Measurements from ENCODE around the gene IFI44L. TPM values are rescaled to one million over a fixed set of nuclear protein-coding genes. Genes with fewer than 3 reads are reported as not detected.

IFI44L gene
- total RNA-seq, 2 donors from 2014 or later, result 8.4 to 120 TPM

DNA sequence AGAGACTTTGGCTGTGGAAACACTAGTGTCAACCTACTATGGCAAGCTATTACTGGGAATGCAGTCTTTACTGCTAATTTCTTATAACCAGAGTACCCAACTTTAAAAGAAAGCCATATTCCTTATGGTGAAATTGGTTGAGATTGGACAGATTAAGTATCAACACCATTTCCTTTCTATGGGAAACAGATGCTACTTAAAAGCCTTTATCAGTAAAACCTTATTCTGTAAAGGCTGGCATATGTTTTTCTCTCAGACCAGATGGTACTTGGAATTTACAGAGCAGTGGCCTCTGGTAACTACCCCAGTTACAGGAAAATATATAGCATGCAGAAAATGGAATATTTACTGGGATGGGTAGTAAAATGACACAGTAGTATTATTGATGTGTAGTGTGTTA, 48.2 kb downstream of the IFI44L start:
- Mint-ChIP-seq H3K9me3 (no peaks in the 10 kb centered on the region), H3K27ac (no peak overlapping the region)

DNA sequence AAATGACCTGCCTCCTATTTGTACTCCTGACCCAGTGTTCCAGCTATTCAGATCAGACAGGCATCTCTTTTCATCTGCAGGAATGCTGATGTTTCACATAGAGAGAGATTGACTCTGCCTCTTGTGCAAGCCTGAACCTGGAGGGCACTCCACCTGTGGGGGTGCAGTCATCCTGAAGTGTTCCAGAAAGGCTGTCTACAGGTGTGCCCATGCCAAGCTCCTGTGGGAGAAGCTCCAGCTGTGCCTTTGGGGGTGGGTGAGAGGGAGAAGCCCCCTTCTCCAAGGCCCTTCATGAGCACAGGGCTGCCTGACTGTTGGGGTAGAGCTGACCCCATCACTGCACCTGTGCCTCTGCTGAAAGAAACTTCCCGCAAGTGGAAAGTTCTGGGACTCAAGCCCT, 52.2 kb downstream of the IFI44L start:
- Mint-ChIP-seq H3K9me3 (no peaks in the 10 kb centered on the region), H3K27ac (no peak overlapping the region), H3K36me3 (no peaks in the 10 kb centered on the region)
- no peak for DNase-seq (ENCODE audit: low spot score in 2 of 2)
- no peak for ATAC-seq

More for the DNA sequence above, 48.2 kb downstream of the IFI44L start:
- peaks cover 0 to 2% of the 10 kb centered on the region in 2 donors for H3K36me3 Mint-ChIP-seq
- DNase-seq (ENCODE audit: low spot score in 2 of 2), result no peak
- no peak for ATAC-seq

DNA sequence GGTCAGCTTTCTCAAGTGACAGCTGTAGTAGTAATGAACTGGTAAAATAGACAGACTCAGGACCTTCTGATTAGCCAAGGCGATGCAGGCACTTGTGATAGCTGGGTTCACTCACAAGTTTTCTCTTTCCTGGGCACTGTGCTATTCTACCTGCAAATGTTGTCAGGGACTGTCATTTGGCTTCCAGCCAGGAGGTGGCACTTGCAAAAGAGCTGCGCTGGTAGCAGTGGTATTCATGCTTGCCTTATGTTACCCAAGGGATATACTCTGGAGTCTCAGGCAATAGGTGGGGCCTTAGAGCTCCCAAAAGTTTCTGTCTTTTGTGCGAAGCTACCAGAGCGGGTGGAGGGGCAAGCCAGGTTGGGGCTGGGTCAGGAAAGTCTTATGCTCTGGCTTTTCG, 52.9 kb downstream of the IFI44L start:
- no peak overlapping the region for H3K27ac Mint-ChIP-seq
- H3K36me3 Mint-ChIP-seq, result no peaks in the 10 kb centered on the region
- ATAC-seq (peak in 1 of 2 donors; percentile 47), DNase-seq (ENCODE audit: low spot score in 2 of 2) (peak in 1 of 2 donors; percentile 30)
- H3K9me3 Mint-ChIP-seq, result no peaks in the 10 kb centered on the region

DNA sequence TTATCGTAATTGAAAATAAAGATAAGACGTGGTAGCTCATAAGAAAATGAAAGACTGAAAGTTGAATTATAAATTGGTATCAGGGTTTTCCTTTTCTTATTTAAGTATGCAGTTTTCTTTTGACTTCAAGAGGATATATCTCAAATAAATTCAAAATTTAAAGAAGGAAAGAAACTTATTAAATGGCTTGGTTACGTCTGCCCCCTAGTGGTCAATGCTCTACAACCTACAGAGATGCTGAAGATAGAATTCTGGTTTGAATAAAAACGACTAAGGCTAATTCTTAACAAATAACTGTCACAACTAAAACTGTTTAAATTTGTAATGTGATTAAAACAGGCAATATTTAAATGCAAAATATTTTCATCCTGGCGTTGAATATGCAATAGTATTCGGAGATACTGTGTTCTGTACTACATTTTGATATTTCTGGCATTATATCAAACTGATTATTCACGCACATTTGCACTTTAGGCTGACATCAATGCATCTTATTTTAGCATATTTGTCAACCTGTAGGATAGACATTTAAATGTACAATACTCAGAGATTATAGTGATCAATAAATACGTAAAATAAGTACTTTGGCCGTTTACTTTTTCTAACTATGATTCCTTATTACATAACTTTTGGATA, 56.2 kb downstream of the IFI44L start:
- ATAC-seq (peak; percentile 53 to 58), DNase-seq (ENCODE audit: low spot score in 2 of 2) (peak in 1 of 2 donors; percentile 60)
- H3K27ac Mint-ChIP-seq, result no peak overlapping the region
- H3K9me3 Mint-ChIP-seq, result no peaks in the 10 kb centered on the region
- H3K36me3 Mint-ChIP-seq, result no peaks in the 10 kb centered on the region

DNA sequence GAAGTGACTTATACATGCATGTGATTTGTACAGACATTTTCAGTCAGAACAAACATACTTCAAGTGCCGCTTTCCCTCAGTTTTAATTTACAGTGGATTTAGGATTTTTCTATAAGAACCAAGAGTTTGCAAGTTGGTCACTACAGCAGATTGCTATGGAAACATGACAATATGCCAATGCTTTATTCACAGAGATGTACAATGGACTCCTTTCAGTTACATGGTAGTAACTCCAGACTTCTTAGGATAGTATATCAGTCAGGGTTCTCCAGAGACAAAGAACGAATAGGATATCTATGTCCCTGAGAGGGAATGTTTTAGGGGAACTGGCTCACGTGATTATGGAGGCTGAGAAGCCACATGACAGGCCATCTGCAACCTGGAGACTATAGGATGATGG, 56.7 kb downstream of the IFI44L start:
- Mint-ChIP-seq H3K36me3 (no peaks in the 10 kb centered on the region), H3K27ac (no peak overlapping the region), H3K9me3 (no peaks in the 10 kb centered on the region)
- ATAC-seq (no peak), DNase-seq (ENCODE audit: low spot score in 2 of 2) (no peak)

DNA sequence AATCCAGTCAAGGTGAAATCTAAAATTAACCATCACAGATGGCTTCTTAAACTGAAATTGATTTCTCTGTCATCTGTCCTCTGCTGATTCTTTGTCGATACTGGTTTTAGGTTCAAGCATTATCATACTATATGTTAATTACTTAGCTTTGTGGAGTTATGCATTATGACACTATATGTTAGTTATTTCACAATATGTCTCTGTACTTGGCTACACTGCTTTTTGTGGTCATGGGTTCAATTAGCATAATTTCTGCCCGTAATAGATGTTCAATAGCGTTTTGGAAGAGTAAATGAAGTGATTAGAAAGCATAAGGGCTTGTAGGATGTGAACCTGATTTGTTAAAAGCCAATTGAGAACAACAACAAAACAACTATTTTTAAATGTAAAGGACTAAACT, 57.5 kb downstream of the IFI44L start:
- H3K27ac Mint-ChIP-seq, result peak overlapping the region in 1 of 2 donors; percentile 9
- ATAC-seq, result no peak
- DNase-seq (ENCODE audit: low spot score in 2 of 2), result no peak
- H3K9me3 Mint-ChIP-seq, result no peaks in the 10 kb centered on the region
- no peaks in the 10 kb centered on the region for H3K36me3 Mint-ChIP-seq

DNA sequence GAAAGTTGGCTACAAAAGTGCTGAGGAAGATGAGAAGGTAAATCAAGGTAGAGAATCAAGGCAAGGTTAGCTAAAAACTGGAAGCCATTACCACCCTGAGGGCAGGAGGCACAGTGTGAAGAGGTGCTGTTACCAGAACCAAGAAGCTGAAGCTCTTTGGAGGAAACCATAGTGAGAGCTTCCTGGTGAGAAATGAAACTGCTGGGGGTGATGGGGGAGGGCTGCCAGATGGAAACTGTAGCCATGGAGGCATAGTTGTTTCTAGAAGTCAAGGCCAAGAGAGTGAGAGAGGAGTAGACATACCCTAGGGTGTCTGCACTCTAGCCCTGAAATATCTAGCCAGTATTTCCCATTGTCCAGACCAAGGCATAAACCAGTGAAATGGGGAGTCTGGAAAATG, 58.1 kb downstream of the IFI44L start:
- no peak for DNase-seq (ENCODE audit: low spot score in 2 of 2)
- peak overlapping the region in 1 of 2 donors; percentile 9 for H3K27ac Mint-ChIP-seq
- ATAC-seq, result peak in 1 of 2 donors; percentile 69
- H3K36me3 Mint-ChIP-seq, result no peaks in the 10 kb centered on the region
- no peaks in the 10 kb centered on the region for H3K9me3 Mint-ChIP-seq

DNA sequence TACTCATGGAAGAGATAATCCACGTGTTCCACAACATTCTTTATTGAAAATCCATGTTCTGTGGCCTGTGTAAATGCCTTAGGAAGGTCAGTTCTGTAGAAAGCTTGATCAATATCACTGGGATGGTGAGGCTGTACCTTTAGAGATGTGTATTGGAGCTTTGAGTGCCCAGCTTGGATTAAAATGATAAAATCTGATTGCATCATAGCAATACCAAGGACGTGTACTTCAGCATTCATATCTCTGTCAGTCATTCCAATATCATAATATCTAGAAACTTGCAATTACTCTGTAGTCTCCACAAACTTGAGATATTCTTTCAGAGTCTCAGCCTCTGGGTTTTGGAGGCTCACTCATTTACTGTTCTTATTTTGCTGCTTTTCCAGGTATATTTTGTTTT, 61.0 kb downstream of the IFI44L start:
- Mint-ChIP-seq H3K36me3 (no peaks in the 10 kb centered on the region), H3K27ac (no peak overlapping the region), H3K9me3 (no peaks in the 10 kb centered on the region)
- DNase-seq (ENCODE audit: low spot score in 2 of 2) (no peak), ATAC-seq (no peak)

DNA sequence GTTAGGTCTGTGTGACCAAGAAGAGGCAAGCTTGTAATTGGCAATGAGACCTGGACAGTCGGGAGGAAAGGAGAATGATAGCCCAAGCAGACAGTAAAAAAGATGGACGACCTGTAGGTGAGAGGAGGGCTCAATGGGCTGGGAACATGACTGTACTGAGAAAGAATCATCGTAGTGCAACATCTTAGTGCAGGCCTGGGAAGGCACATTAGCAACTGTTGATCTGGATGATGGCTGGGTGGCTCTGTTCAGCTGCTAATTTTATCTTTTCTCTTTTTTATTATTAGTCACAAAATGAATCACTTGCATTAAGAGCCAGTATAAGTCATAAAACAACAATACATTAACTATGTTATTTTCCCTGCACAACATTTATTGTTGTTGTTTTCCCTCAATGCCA, 62.2 kb downstream of the IFI44L start:
- H3K36me3 Mint-ChIP-seq, result no peaks in the 10 kb centered on the region
- no peak overlapping the region for H3K27ac Mint-ChIP-seq
- no peaks in the 10 kb centered on the region for H3K9me3 Mint-ChIP-seq
- no peak for DNase-seq (ENCODE audit: low spot score in 2 of 2)
- no peak for ATAC-seq

DNA sequence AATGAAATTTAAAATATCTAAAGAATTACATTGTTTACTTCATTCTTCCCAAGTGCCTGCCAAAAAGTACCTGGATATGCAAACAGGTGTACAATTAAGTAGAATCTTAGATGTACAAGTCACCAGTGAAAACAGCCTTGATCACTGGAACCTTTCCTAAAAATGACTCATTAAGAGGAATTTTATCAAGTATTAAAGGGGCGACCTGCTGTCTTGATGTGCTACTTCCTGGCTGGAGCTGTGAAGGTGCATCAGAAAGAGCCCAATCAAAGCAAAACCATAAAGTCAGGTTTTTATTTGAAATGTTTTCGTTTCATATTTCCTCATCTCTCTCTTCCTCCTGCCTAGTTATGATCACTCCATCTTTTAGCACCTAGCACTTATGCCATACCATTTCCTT, 62.8 kb downstream of the IFI44L start:
- Mint-ChIP-seq H3K27ac (no peak overlapping the region), H3K9me3 (no peaks in the 10 kb centered on the region), H3K36me3 (no peaks in the 10 kb centered on the region)
- no peak for DNase-seq (ENCODE audit: low spot score in 2 of 2)
- ATAC-seq, result no peak

DNA sequence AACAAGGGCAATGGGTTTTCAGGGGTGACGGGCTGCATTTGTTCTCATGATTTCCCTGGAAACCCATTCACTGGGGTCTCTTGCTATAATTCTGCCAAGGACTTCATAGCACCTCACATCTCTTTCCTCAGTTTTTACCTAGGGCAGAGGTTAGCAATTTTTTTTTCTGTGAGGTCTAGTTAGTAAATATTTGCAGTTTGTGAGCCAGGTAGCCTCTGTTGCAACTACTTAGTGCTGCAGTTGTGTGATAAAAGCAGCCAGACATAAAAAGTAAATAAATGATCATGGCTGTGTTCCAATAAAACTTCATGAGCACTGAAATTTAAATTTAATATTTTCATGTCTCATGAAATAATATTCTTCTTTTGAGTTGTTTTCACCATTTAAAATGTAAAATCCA, 67.1 kb downstream of the IFI44L start:
- H3K27ac Mint-ChIP-seq, result no peak overlapping the region
- H3K36me3 Mint-ChIP-seq, result no peaks in the 10 kb centered on the region
- no peak for ATAC-seq
- H3K9me3 Mint-ChIP-seq, result no peaks in the 10 kb centered on the region
- no peak for DNase-seq (ENCODE audit: low spot score in 2 of 2)

DNA sequence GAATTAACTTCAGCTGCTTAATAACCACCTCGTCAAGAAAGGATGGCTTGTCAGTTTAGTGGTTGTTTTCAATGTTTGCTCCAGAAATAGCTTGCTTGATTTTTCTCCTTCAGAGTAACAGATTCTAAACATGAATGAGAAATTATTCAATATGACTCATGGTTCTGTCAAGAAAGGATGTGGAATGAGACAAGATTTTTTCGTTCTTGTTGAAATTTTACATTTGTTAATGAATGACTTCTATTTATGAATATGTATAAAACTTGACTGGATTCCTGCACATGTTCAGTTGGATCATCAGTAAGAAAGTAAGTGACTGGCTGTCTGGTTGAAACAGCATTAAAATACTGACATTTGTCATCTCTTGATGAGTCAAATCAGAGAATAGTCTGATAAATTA, 67.7 kb downstream of the IFI44L start:
- Mint-ChIP-seq H3K36me3 (no peaks in the 10 kb centered on the region), H3K27ac (no peak overlapping the region), H3K9me3 (no peaks in the 10 kb centered on the region)
- ATAC-seq (no peak), DNase-seq (ENCODE audit: low spot score in 2 of 2) (no peak)

DNA sequence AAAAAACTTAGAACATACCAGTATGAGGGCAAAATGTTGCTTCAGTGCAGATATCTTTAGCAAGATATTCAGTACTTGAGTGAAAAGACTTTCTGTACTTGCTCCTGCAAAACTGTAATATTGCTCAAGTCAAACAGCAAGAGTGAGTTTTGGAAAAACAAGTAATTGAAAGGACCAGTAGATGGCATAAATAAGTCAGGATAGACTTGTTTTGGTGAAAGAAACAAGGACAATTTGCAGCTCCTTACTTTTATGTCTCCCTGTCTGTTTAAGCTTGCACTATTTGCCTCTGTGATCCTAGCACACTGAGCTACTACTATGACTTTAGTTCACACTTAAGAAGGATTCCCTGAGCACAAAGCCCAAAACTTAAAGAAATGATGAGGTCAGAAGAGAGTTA, 68.4 kb downstream of the IFI44L start:
- Mint-ChIP-seq H3K9me3 (no peaks in the 10 kb centered on the region), H3K27ac (no peak overlapping the region), H3K36me3 (no peaks in the 10 kb centered on the region)
- ATAC-seq (no peak), DNase-seq (ENCODE audit: low spot score in 2 of 2) (no peak)

DNA sequence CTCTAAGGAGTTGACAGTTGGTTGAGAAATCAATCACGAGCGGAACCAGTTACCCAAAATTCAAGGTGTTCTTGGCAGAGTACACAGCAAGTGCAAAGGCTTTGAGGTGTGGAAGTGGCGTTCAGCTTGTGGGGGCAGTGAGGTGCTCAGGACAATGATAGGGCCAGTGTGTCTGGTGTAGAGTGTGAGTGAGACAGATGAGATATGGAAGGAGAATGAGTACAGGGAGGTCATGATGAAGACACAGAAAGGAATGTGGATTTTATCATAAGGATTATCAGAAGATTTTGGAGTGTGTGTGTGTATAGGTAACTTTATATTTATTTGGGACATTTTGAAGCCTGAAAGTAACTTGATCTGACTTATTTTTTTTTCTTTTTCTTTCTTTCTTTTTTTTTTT, 70.3 kb downstream of the IFI44L start:
- no peak overlapping the region for H3K27ac Mint-ChIP-seq

DNA sequence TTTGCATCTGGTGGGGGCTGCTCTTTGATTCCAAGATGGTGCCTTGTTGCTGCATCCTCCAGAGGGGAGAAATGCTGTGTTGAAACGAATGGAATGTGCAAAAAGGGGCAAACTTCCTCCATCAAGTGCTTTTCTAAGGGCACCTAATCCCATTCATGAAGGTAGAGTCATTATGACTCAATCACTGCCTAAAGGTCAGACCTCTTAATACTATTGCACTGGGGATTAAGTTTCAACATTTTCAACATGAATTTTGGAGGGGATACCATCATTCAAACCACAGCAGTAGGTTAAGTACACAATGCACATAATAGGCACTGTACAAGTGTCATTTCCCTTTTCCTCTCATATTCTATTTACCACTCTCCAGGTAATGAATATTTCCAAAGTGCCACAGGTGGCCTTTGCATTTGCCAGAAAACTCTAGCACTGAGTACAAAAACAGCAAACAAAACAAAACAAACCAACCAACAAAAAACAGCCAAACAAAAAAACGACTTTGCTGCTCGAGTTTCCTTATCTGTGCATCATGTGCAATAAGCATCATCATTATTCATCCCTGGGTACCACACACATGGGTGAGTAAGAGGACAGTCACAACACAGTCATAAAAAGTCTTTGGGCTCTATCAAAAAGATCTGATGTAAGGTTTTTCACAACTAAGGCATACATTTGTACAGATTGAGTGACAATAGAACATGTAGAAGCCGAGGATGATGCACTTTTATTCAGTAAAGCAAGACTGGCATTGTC, 71.9 kb downstream of the IFI44L start:
- ATAC-seq (peak; percentile 50 to 67), DNase-seq (ENCODE audit: low spot score in 2 of 2) (no peak)
- Mint-ChIP-seq H3K36me3 (no peaks in the 10 kb centered on the region), H3K9me3 (no peaks in the 10 kb centered on the region), H3K27ac (no peak overlapping the region)

More for the DNA sequence above, 70.3 kb downstream of the IFI44L start:
- Mint-ChIP-seq H3K36me3 (no peaks in the 10 kb centered on the region), H3K9me3 (no peaks in the 10 kb centered on the region)
- no peak for ATAC-seq
- DNase-seq (ENCODE audit: low spot score in 2 of 2), result no peak
